NCI-H1417 treated with DMSO at 0.1 percent for 48 hours (cell line): ENCODE measurements around the gene AANAT.

Experiments
- DNase-seq: peaks from one replicate; lab custom pipeline; 2025; lab: John Stamatoyannopoulos, UW

The AANAT gene

DNA sequence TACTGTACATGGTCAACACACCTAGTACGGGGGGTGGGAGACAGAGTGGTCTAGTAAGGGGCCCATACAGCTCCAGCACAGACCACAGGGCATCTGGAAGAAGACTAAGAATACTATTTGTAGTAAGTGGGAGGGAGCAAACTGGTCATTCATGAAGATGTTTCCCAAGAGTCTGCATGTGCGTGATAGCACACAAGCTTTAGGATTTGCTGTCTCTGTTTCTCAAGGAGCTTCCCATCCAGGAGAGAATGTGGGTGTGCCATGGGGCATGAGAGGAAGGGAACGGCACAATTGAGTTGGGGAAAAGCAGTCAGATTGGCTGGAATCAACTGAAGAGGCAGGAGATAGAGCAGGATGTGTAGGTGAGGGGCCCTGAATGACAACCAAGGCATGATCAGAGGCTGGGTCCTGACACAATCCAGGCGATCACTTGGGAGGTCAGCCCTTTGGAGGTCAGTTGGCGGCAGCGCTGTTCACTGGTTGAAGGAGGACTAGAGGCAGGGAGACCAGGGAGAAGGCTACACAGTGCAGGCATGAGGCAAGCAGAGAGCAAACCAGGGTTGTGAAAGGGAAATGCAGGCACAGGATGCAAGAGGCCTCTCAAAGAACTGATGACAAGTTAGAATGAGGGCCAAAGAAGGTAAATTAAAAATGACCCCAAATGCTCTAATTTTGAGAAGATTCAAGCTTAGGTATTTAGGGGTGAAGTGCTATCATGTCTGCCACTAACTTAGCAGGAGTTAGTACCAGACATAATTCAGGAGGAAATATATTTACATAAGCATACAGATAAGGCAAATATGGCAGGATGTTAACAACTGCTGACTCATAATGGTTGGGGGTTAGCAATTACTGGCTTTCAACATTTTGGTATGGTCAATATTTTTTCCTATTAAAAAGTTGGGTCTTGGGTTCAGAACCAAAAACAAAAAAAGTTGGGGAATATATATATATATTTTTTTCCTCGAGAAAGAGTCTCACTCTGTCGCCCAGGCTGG lies 24.8 kb upstream of the AANAT start:
- no peak for DNase-seq

DNA sequence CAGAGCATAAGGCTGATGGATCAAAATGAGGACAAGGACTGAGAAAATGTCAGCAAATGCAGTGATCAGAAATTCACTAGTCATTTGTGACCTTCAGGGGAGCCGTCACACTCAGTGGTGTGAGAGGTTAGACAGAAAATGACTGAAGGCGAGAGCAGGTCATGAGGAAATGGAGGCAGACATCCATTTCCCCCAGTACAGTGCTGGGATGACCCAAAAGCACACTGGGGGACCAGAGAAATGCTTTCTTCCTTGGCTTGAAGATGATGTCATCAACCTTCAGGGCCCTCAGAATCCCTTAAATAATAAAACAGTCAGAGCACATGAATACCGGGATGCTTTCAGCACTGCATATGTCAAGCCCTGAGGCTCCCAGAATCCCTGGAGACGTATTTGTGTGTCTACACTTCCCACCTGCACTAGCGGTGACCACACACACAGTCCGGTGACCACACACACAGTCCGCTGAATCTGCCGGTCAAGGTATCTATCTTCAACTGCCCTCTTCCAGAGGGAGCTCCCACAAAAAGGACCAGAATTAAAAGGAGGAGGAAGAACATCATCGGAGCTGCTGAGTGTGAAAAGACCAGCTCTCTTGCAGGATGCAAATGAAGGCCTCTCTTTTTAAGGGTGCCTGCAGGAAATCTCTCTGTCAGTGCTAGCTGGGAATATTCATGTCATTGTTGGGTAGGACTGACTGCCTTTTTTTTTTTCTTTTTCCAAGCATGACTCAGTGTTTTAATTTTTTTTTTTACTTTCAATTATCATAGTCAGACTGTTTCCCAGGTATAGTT lies 22.7 kb upstream of the AANAT start:
- DNase-seq, result no peak

DNA sequence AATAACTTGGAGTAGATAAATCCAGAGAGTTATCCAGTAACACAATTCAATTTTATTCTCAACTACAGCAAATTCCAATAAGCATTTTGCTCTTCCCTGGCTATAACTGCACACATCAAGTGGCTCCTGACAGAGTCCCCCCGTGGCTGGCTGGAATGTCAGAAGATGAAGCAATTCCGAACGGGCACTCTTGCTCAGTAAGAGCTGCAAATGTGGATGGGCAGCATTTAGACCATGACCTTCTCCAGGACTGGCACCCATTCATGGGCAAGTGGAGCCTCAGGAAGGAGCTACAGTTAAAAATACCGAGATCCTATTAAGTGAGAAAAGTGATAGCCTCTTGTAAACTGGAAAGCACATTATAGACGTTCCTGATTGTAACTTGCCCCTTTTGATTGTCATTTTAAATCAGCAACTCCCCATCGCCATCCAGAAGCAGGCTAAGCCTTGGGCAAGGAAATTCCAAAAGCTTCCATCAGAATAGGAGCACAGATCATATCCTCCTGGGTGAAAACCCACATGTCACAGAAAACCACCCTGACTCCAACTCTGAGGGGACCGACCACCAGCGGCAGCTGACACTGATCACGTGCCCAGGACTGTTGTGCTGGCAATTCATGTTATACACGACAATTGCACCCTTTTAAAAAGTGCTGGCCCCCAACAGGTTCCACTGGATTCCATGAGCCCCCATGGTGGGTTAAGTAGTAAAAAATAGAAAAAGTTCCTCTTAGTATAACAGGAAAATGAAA lies 21.5 kb upstream of the AANAT start:
- DNase-seq, result no peak

DNA sequence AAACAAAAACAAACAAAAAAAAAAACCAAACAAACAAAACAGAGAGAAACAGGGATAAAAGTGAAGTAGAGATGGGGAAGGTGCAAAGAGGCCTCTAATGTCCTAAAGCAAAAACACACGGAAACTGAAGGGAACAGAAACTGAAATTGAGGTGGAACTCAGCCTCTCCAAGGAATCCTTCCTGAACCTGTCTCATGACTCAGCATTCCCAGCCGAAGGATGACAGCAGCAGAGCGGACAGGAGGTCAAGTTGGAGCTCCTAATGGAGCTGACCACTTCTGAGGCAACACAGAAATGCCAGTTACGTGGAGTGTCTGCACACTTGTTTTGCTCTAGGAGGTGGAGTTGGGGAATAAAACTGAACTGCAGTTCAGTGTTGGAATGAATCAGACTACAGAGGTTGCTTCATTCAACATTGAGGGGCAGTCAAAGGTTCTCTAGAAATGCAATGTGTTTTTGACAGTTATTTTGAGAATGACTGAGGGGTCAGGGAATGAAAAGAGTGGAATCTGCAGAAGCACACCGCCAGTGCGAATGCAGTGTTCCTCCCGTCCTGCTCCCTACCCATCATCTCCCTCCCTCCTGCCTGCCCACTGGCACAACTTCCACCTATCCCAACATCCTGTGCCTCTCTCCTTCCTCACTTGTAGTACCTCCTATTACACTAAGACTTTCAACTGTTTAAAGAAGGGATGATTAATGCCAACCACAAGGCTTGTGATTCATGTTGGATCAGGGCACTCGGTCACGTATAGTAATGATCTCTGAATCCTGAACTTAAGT lies 20.8 kb upstream of the AANAT start:
- no peak for DNase-seq

DNA sequence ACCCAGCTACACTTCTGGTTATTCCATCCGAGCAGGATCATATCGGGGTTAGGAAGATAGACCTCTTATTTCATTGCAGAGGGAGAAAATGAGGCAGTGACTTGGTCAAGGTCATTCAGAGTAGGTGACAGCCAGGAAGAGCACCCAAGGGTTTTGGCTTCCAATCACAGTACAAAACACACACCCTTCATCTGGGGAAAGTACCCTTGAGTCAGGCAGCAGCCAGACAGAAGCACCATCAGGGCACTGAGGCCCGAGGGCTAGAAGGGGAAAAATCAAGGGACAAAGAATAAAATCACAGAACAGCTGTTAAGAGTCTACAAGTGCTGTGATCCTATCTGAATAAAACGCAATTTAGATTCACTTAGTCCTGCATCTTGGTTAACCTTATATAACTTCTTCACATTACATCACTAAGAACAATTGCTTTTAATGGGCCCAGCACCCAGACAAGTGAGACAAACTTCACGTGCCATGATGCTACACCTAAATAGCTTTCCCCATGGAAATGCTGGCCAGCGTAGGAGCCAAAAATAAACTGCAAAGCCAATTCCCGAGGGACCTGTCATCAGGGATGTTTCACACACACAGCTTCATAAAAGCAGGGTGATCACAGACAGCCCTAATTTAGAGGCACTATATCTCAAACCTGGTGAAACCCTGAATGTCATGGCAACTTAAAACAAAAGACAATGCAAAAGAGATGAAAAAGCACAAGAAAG lies 19.3 kb upstream of the AANAT start:
- no peak for DNase-seq

DNA sequence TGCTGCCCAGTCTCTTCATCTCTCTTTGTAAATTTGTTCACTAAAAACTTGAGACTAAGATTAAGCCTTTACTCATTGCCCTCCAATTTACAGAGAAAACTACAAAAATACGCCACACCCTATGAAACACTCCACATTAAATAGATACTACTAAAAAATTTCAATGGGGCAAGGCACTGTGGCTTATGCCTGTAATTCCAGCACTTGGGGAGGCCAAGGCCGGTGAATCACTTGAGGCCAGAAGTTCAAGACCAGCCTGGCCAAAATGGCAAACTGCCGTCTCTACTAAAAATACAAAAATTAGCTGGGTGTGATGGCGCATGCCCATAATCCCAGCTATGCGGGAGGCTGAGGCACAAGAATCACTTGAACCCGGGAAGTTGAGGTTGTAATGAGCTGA lies 18.3 kb upstream of the AANAT start:
- no peak for DNase-seq

DNA sequence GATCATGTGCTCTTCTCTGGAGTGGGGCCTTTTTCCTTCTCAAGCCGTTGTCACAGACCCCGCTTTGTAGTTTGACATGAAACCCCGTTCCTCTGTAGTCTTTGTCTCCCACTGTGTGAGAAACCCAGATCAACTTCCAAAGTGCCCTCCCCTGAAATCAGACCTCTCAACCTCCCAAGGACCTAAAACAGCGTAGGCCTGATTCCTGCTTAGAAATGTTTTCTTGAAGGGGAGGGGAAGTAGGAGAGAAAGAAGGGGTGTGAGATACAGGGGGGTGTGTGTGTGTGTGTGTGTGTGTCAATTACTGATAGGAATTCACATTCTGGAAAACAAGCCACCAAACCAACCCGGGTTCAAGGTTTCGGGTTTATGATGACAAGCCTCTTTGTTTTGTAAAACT lies 15.9 kb upstream of the AANAT start:
- DNase-seq, result no peak

DNA sequence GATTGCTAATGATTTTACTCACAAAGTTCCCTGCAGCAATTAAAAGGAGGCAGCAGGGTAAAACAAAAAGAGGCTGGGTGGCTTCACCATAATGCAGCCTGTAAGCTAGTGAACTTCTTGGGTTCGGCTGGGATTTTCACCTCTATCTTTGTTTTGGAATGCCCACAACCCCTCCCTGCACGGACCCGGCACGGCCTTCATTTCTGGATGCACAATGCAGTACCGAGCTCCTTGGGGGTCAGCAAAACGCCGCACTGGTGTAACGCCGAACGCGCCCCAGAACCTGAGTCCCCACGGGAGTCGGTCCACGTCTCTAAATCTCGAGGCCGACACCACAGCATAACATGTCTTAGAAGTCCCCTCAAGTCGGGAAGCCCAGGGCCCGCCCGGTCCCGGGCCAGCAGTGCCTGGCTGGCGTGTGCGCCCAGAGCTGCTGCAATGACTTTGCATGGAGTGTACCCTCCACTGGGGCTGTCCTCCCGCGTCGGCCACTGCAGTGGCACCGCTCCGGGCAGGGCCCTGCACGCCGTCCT lies 15.2 kb upstream of the AANAT start:
- no peak for DNase-seq

DNA sequence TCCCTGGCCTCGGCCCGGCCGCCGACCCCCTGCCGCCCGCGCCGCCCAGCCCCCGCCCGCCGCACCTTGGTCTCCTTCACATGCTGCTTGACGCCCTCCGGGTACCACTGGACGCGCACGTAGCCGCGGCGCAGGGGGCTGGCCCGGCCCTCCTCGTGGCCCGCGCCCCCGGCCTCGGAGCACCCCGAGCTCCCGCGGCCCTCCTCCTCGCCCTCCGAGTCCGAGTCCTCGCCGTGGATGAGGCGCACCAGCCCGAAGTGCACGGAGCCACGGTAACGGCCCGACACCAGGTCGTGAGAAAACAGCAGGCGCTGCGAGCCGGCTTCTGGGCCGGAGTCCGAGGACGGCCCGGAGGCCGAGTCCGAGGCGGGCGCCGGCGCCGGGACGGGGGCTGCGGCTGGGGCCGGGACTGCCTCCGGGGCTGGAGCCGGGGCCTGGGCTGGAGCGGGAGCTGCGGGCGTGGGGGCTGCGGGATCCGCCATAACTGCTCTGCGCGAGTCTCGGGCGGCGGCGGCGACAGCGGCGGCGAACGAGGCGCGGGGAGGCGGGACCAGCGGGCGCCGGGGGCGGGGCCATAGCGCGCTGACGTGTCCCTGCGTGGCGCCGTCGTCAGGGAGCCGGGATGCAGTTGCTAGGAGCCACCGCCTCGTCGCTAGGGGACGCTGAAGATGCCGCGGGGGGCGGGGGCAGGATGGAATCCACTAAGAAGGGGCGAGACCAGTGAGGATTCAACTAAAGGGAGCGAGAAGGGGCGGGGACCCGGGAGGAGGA lies 14.6 kb upstream of the AANAT start, which contains the start of gene UBE2O:
Gene UBE2O (minus strand): TSS at position 493 of the 771 bp plus-strand sequence. CDS start 11 bp downstream, at position 482.
- peak; percentile 31 for DNase-seq

DNA sequence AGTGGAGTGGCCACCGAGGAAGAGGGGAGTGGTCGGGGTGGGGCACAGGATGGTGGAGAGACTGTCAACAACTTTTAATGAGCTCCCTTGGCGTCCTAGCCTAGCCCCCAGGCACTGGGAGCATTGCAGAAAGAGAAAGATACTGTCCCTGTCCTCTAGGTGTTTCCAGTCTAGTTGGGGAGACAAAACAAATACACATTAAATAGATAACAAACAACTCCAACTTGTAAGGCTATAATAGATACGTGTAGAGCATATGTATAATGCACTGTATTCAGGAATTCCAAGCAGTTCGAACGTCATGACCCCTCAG lies 14.0 kb upstream of the AANAT start:
- DNase-seq, result no peak

DNA sequence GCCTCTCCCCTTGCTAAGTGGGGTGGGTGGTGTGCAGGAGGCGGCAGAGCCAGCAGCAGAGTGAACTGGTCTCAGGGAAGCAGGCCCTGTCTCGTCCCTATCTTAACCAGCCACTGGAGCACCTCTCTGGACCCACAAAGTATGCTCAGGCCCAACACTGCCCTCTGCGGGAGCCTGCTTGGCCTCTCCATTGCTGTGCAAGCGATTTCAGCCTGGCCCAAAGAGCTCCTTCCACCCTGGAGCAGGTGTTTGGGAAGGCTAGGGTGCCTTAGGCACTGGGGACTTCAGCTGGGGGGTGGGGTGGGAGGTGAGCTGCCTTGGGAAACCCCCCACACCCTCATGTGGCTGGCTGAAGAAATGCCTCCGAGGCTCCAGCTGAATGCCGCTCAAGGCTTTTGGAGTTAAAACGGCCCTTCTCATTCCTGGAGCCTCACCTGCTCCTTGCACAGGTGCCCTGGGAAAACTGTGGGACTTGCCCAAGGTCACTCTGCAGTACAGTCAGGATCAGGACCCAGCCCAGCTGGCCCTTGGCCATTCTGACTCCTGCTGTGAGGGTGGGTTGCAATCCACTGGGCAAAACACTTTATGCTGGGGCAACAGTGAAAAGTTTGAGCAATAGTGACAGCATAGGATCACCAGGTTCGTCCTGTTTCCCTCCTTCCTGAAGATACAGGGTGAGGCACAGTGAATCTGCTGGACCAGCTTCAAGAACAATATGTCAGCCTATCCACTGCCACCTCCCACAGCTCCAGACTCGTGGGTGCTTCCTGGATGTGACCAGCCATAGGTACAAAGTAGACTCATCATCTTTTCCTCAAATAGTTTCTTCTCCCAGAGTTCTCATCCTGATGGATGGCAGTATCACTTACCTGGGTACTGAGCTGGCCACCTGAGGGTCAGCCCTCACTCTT lies 8.6 kb upstream of the AANAT start:
- no peak for DNase-seq

DNA sequence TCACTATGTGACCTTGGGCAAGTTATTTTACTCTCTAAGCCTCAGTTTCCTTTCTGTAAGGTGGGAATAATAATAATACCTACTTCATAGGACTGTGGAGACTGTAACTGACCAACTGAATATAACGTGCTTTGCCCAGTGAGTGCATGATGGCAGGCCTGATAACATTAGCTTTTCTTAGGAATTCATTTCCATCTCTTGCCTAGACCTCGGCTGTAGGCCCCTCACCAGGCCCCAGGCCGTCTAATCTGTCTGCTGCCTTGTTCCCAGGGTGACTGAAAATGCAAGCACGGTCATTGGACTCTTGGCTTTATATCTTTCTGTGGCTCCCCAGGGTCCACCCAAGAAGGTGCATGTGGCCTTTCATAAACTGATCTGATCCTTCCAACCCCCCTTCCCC lies 7.7 kb upstream of the AANAT start:
- DNase-seq, result no peak

DNA sequence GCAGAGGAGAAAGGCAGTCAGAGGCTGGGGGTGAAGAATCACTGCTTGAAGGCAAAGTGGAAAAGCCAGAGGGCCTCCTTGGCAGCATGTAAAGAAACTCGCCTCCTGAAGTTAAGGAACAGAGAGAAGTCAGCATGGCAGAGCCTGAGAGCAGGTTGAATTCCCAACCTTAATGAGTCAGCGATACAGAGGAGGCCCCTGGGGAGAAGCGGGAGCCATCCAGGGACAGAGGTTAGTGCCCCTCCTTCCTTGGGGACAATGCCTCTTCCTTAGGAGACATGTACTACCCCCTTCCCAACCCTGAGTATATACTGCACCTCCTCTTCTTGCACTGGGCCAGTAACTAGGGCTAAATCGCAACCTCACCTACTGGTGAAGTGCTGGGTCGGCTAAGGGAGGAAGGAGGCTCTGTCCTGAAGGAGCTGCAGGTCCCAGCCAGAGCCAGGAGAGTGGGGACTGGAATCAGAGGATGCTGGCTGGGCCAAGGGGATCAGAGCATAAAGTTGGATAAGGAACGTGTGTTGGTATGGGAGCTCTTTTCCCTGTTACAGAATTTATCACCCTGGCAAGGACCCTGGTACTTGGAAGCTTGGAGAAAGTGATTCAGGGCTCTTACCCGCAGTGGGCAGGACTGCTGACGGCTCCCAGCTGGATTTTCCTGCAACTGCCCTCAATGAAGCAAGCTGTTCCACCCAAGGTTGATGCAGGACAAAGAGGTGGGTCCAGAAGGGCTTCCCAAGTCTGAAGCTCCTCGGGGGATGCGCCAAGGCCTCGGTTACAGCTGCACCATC lies 5.4 kb upstream of the AANAT start:
- DNase-seq, result no peak

DNA sequence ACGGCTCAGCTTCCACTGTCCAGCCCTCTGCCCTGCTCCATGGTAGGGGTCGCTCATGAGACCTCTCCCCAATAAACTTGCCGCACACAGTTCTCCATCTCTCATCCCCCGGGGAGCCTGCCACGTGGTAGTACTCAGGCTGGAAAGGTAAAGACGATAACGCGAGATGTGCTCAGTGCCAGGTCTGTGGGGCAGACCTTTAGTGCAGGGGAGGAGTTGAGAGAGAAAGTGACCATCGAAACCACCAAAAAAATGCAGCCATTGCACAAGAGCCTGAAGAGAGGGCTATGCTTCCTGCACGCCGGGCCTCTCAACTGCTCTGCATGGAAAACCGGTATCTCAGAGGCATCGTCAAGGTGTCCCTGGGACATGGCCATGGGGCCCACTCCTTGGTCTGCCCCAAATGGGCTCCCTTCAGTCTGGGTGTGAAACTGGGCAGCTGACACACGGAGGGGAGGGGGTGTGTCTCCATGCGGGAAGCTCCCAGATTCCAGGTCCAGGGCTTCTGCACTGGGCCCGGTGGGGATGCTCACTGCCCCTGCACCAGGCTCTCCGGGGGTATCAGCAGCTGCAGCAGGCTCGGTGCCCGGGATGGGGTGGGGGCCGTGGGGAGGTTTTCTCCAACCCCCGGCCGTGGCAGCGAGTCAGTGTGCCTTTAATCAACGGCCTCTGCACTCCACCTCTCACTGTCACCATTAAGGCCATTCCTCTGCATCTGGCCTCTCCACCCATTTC lies 4.7 kb upstream of the AANAT start:
- no peak for DNase-seq

DNA sequence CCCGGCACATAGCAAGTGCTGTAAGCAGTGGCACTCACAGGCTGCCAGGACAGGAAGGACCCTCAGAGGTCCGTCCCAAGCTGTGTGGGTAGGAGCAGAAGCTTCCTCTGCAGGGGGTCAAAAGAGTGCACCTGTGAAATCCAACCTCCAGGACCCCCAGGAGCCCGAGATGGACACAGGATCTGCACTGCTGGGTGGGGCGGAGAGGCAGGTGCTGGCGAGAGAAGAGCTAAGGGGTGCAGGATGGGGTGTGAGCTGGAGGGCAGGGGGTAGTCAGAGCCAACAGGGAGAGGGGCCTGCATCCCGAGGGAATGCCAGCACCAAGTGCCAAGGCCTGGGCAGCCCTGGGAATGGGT lies 650 bp upstream of the AANAT start:
- no peak for DNase-seq

DNA sequence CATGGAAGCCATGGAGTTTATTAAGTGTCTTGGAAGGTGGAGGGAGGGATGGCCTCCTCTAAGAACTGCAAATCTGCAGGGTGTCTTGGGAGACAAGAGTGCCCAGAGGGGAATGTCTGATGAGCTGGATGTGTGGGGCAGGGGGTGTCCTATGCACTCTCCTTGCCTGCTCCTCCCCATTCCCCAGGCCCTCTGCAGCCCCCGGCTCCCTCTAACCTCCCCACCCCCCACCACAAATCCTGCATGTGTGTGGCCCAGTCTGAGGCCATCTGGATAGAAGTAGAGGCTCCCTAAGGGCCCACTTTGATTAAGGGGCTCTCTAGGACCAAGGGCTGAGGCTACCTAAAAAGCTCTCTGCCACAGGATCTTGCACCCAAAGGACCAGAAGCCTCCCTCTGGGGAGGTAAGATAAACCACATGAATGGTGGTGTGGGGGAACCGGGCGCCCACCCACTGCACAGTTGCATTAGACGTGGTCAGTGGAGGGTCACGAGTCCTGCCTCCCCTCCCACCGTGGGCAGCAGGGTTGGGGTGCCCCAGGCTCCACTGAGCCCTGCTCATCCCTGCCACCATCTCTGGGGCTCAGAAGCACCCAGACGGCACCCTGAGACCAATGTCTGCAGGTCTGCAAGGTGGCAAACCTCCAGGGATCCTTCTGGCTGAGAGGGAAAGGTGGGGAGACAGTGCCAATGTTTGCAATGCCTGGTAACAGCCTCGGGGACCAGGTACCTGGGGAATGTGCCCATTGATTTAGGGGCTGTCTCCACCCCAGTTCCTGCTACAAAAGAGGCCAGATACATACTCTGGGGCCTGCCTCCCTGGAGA lies 618 bp downstream of the AANAT start:
- no peak for DNase-seq

DNA sequence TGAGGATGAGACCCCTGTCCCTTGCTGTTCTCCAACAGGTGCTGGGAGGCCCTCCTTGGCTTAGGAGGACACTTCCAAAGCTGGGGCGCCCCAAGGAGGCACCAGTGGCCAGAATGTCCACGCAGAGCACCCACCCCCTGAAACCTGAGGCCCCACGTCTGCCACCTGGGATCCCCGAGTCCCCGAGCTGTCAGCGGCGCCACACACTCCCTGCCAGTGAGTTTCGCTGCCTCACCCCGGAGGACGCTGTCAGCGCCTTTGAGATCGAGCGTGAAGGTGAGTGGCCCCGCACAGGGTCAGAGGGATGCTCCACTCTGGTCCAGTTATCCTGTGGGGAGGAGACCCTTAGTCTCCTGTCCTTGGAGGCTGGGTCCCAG lies 1.2 kb downstream of the AANAT start:
- DNase-seq, result no peak
